Amygdala (tissue), 56 donors: ENCODE data around the gene ACOXL.

Source experiments
- DNase-seq, 56 donors: peaks; one replicate each; lab custom pipeline; 2025; lab: John Stamatoyannopoulos, UW

ACOXL gene

DNA sequence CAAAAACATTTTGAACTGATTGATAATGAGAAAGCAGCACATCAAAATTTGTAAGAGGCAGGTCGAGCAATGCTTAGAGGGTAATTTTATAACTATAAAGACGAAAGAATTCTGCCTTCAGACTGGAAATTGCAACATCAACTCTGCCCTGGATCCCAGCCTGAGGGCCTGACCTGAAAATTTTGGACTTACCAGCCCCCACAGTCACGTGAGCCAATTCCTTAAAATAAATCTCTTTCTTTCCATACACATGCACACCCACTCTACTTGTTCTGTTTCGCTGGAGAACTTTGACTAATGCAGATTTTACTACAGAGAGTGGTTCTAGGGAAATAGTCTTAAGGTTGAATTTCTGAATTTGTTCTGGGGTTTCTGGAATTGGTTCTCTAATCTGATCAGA is 14.6 kb upstream of the ACOXL start:
- DNase-seq: no peak

DNA sequence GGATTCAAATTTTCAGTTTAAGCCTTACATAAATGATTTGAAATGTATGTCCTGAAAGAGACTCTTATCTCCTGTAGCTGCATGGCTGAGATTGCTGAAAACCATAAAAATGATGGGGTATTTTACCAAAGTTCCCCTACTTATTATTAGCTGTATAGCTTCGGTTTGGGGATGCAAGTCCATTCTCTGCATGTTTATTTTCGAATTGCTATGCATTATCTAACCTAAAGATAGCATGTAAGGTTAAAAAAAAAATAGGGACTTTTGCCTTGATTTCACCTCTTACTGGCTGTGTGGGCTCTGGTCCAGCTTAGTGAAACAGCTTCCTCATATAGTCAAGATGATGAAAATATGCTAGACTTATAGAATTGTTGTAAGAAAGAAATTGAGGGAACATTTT is 14.0 kb upstream of the ACOXL start:
- DNase-seq: no peak

DNA sequence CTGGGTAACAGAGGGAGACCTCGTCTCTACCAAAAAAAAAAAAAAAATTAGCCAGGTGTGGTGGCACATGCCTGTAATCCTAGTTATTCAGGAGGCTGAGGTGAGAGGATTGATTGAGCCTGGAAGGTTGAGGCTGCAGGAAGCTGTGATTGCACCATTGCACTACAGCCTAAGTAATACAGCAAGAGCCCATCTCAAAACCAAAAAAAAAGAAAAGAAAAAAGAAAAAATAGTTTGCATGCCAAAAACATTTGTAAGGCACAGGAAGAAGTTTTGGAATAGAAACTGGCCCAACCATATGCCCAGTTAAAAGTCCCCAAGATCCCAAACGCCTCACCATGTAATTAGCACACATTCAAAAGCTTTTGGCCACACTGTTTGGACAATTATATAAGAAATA is 13.4 kb upstream of the ACOXL start:
- DNase-seq: no peak

DNA sequence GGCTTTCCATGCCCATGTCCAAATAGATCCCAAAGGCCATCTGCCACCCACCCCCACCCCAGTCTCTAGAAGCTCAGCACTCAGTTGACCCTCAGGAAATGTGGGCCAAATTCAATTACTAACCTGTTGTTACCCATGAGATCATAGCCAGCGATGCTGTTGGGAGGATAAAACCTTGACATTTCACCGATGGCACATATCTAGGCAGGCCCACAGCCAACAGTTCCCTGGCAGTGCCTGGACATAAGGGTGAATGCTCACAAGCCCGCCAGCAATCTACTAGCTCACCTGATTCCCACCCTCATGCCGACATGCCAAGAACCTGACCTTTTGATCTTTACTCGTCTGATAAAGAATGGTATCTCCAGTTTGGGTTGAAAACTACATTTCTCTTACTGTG is 11.8 kb upstream of the ACOXL start:
- DNase-seq: no peak

DNA sequence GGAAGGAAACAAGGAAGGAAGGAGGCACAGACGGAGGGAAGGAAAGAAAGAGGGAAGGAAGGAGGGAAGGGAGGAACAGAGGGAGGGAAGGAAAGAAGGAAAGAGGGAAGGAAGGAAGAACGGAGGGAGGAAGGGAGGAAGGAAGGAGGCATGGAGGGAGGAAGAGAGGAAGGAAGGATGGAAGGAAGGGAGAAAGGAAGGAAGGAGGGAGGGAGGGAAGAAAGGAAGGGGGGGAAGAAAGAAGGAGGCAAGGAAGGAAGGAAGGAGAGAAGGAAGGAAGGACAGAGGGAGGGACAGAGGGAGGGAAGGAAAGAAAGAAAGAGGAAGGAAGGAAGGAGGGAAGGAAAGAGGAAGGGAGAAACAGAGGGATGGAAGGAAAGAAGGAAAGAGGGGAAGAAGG is 7.6 kb upstream of the ACOXL start:
- DNase-seq: no peak

DNA sequence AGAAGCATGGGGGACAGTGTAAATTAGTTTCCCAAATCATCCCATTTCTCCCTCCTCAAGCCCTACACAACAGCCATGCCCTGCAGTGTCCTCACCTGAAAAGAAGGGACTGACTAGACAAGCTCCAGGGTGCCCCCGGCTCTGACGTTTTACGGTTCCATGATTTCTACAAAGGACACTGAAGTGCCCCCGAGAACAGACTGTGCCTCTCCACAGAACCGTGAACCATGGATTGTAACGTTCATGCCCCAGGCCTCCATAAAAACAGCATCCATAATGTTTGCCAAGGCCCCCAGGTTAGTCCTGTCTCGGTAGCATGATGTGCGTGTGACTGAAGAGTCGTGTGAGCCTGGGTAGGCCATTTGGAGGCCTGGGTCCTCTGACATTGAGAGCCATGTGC is 7.0 kb upstream of the ACOXL start:
- DNase-seq: no peak

DNA sequence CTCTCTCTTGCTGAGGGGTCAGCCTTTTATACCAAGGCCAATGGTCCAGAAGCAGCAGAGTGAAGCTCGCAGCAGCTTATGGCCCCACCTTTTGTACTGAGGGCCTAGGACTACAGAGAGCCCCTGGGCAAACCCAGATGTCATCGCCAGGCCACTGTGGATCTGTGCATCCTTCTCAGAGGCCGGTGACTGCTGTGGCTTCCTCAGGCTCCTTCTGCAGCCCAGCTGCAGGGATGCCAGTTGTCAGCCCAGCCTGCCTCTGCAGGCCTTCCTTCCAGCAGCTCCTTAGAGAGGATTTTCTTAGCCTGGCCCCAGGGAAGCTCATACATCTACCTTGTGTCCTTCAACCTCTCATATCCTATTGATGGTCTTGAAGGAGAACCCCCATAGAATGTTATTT is 6.5 kb upstream of the ACOXL start:
- no peak for DNase-seq

DNA sequence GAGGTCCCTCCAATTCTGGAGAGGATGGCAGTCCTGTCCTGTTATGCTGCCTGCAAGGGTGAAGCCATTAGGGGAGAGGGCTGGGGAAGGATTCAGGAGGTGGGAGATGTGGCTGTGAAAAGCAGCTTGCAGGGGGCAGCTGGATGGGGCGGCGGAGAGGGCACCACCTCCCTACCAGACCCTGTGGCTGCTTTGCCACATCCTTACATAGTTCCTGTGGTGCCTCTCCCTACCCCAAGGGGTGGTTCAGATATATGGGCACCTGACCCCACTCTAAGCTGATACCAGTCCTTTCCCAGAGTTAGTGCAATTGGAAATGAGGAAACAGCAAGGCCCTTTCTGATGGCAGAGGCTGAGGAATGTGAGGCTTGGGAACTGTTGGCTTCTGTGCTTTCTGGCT is 6.1 kb upstream of the ACOXL start:
- DNase-seq: no peak

DNA sequence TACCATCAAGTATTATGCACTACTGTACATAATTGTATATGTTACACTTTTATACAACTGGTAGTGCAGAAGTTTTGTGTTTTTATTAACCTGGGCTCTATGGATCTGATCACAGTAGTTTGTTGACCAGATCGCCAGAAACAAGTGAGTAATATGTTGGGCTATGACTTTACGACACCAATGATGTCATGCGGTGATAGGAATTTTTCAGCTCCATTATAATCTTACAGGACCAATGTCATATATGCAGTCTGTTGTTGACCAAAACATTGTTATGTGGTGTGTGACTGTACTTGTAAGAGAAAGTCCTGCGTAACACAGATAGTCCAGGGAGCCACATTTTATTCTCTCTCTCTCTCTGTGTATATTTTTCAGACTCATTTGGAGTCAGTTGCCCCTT is 4.5 kb upstream of the ACOXL start:
- no peak for DNase-seq

DNA sequence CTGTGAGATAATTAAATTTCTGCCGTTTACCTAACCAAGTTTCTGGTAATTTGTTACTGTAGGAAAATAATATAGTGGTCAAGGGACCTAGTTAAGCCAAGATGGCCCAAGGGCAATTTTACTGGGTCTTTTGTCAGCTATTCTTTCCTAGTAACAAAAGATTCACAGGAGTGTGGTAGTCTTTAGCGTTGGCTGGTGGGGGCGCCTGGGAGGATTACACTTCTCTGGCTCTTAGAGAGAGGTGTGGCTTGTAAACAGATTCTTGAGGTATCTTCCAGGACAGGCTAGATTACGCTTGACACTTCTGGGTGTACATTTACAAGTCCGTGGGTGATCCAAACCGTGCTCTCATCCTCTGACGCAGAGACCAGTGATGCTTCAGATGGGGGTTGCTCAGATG is 3.3 kb upstream of the ACOXL start:
- no peak for DNase-seq

DNA sequence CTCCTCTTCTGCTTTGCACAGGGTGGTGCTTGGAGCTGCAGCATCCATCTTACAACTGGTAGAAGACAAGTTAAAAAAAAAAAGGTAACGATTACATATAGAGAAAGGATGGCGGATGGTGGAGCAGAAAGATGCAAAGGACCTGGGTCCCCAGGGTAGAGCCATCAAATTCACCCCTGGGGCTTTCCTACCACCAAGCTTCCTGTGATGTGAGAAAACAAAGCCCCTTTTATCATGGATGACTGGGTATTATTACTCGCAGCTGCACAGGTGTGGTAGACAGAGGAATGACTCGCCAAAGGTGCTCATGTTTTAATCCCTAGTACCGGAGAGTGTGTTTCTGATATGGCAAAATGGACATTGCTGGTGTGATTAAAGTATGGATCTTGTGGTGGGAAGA is 1.3 kb upstream of the ACOXL start:
- DNase-seq: no peak

DNA sequence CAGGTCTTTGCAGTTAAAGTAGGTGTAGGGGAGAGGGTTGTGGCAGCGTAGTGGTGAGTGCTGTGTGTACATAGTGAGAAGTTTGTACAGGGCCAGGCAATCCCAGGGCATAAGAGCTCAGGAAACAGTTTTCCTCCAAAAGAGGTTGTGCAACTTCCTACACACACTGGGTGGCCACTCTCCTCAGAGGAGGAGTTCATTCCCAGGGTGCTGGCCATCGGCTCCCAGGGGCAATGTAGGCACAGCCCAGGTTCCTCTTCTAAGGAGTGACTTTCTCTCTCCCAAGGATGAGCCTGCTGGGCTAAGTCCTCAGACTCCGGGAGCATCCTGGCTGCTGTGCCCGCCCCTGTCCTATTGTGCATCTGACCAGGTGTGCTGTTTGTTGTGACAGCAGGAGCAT is 3.0 kb downstream of the ACOXL start:
- DNase-seq: no peak

DNA sequence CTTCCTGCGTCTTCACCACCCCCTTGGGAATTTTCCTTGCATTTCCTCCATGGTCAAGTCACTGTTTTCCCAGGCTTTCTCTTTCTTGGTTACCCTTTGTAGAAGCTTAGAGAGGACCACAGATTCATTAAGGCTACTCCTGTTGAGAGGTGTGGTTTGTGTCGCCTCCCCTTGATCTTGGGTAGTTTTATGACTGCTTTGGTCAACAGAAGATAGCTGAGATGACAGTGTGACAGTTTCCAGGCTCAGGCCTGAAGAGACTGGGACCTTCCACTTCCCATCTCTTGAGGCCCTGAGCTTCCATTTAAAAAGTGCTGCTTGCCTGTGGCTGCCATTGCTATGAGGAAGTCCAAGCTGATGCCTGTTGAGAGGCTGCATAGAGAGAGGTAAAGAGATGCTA is 5.4 kb downstream of the ACOXL start:
- no peak for DNase-seq

DNA sequence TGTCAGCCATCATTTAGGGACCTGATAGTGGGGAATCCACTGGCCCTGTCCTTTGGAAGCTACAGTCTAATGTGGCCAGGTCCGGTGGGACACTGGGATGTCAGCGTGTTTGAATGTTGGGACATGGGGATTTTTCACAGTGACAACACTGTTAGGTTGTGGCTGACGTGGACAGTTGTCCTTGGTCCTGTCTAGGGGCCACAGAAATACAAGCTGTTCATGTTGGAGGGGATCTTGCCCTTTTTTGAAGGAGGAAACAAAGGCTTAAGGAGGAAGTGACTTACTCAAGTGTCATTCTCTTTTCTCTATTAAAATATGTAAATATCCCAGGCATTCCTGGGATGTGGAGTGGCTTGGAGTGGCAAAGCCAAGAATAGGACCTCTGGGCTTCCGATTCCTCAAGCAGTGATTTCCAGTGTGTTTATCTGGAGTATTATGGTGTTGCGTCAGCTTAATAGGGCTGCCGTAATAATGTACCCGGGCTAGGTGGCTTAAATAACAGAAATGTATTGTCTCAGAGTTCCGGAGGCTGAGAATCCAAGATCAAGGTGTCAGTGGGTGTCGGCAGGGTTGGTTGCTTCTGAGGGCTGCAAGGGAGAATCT is 8.5 kb downstream of the ACOXL start:
- no peak for DNase-seq

DNA sequence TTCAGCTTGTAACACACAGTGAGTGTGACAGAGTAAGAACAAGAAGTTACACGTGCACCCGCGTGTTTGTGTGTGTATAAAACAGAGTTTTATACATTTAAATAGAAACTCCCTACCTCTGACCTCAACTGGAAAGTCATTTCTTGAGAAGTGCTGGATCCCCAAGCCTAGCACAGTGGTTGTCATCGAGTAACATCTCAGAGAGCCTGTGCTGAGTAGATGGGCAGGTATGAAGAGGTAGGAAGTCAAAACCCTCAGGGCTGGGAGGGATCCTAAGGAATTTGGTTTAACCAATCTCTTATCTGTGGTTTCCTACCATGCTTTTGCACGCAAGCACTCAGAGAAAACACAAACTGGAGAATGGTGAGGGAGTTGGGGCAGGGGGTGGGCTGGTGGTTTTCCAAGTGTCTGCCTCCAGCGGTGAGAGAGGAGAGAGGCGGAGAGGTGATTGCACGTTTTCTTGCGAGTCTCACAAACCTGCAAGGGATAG is 9.2 kb downstream of the ACOXL start:
- no peak for DNase-seq

DNA sequence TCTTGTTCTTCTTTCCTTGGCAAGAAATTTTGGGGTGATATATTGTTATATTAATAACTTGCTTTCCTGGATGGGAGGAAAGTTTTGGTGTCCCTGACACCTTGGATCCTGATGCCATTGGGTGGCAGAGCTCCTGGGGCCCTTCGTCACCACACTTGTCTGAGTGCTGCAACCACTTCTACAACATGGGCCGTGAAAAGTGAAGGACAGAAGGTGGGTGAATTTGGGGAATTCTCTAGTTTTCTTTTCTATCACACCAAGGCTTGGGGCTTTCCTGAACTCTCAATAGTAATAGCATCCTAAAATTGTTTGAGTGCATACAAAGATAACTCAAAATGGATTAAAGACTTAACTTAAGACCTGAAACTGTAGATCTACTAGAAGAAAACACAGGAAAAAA is 10.0 kb downstream of the ACOXL start:
- no peak for DNase-seq

DNA sequence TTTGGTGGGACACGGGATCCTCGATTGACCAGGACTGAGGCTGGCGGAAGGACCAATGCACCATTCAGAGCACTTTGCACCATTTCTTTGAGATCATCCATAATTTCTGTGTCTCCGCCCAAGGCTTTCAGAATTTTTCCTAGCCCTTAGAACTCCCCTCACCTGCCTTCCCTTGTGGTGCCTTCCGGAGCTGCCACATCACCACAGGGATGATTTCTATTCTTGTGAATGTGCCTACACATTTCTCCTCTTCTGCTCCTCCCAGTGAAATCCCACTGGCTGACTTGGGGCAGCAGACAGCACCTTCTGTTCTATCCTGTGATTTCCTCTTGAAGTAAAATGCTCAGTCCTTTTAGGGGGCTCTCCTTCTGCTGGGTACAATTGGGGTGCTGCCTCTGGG is 11.2 kb downstream of the ACOXL start:
- no peak for DNase-seq

DNA sequence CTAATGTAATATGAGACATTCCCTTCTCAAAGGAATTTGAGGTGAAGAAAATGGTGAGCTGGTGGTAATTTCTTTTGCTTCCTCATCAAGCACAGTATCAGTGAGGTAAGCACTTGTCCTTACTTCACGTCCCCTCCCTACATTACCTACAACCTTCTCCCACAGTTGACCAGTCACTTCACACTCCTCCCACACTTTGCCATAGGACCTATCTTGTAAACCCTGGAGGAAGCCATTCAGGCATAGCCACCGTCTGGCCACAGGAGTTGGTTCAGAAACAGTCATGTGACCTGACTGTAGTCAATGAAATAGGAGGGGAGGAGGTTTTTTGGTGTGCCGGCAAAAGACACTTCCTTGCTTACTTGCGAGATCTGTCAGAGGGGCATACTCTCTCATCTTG is 12.1 kb downstream of the ACOXL start:
- no peak for DNase-seq

DNA sequence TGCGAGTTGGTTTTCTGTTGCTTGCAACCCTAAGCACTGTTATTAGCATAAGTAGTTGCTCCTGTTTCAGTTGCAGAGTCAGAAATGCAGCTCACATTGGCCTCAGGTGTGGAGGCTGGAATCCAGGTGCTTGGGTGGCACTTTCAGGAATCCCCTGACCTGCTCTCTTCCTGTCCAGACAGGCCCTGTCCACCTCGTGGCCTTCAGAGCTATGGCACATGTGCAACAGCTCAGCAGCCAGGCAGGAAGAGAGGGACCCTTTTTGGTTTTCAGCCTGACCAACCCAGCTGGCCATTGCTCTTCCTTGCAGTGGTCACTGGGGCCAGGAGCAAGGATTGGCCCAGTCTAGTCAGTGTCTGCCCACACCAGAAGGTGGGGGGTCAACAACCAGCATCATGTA is 12.7 kb downstream of the ACOXL start:
- no peak for DNase-seq

DNA sequence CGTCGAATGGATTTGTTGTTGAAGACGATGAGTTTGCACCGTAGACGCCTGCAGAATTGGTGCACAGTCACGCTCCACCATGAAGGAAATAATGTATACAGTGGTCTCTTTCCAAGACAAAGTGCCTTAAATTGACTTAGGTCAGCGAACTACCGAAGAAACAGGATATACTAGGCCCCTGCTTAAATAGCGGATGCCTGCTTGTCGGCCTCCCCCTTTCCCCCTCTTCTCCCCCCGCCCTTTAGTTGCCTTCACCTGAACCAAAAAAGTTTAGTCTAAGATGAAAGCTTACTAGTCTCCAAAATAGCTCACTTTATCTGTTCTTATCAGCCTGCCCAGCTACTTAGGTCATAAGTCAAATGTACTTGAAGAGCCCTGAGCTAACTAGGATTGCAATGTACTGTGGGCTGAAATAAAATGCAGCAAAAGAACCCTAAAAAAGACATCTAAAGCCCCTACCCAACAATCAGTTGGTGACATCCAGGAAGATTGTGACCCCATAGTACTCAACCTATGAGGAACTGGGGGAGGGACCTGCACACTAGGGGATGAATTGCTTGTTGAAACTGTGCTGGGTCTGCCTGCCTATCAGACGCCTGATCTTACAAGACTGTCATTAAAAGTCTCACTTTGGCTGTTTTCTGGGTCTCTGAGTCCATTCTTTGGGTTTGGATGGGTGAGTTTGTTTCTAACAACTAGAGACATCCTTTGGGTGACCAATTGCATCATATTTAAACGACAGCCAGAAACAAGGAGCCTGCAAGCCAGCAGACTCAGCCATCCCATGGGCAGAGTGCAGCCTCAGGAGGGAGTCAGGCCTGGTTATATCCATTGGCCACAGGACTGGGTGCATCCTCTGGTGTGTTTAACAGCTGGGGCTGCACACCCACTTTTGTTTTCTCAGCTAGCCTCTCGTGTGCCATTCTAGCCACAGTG is 14.5 kb downstream of the ACOXL start:
- no peak for DNase-seq

DNA sequence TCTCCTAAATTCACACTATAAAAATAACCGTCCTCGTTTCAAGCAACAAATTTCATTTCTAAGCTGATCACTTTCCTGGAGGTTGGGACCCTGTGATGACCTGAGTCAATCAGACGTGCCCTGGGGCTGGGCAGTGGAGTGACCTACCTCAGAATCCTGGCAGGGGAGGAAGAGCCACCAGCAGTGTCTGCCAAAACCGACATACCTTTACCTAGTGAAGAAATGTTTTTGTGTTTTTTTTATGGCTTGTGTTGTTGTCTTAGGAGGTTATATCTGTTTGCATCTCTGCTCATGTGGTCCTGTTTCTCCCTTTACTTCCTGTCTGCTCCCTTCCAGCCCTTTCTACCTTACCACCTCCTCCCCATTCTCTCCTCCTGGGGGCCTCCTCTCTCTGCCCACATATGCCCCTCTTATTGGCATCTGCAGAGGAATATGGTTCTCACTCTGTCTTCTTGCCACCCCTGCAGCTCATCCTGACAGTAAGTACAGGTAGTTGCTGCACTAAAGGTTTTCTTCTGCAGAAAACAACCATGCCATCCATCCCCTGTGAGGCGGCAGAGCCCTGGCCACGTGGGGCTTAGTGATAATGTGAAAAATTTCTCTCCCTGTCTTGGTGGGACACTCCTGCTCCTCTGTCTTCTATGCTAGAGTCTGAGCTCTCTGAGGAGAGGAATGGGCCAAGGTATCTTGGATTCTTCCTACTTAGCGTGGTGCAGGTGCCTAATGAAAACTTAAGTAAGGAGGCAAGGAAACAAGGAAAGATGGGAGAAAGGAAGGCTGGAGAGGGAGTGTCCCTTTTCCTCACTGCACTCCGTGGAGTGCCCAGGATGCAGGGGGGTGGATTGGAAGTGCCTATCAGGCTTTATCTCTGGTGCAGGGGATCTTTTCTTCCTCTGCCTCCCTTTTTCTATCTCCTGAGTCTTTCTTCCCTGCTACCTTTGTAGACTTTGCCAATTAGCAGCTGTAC is 15.4 kb downstream of the ACOXL start:
- DNase-seq: no peak
